SK-N-SH treated with all-trans-retinoic acid at 6 μM for 48 hours (cell line): Measurements from ENCODE around the gene THOP1.

Source experiments
- ARNTL ChIP-seq: fragments of 450-650 bp; formaldehyde crosslinking; IDR thresholded peaks from 2 replicates; pipeline ENCODE4 v1.5.0; 2020; ENCODE audit warnings: low read depth, mild to moderate bottlenecking, moderate library complexity, borderline replicate concordance
- BACH2 ChIP-seq: fragments of 250-450 bp; sonication (Bioruptor Pico); IDR thresholded peaks from 2 replicates; pipeline ENCODE4 v1.9.0; 2021; ENCODE audit warnings: mild to moderate bottlenecking, borderline replicate concordance
- CREB5 ChIP-seq: fragments of 250-450 bp; sonication (Bioruptor Pico); IDR thresholded peaks from 2 replicates; pipeline ENCODE4 v1.5.1; 2020; ENCODE audit warnings: low read depth, mild to moderate bottlenecking, moderate library complexity
- CSRNP3 ChIP-seq: fragments of 250-450 bp; sonication (Bioruptor Pico); IDR thresholded peaks from 2 replicates; pipeline ENCODE4 v1.5.1; 2021; ENCODE audit warnings: mild to moderate bottlenecking, moderate library complexity
- OSR1 ChIP-seq: fragments of 250-450 bp; sonication (Bioruptor Pico); IDR thresholded peaks from 2 replicates; pipeline ENCODE4 v1.8.0; 2022; ENCODE audit warnings: moderate library complexity, mild to moderate bottlenecking, inconsistent platforms
- PATZ1 ChIP-seq: fragments of 250-450 bp; sonication (Bioruptor Pico); IDR thresholded peaks from 2 replicates; pipeline ENCODE4 v1.8.0; 2020; ENCODE audit warnings: mild to moderate bottlenecking, moderate library complexity, borderline replicate concordance
- RARB ChIP-seq: fragments of 250-450 bp; sonication (Bioruptor Pico); IDR thresholded peaks from 2 replicates; pipeline ENCODE4 v1.8.0; 2021; ENCODE audit warnings: mild to moderate bottlenecking, moderate library complexity
- SNAI2 ChIP-seq: fragments of 250-450 bp; sonication (Bioruptor Pico); IDR thresholded peaks from 2 replicates; pipeline ENCODE4 v1.5.0; 2020; ENCODE audit warnings: mild to moderate bottlenecking, moderate library complexity
- TCF4 ChIP-seq: fragments of 250-450 bp; sonication (Bioruptor Pico); IDR thresholded peaks from 2 replicates; pipeline ENCODE4 v1.8.0; 2021; ENCODE audit warnings: mild to moderate bottlenecking, moderate library complexity, borderline replicate concordance
- TOX ChIP-seq: fragments of 250-450 bp; sonication (Bioruptor Pico); IDR thresholded peaks from 2 replicates; pipeline ENCODE4 v1.8.0; 2021; ENCODE audit warnings: mild to moderate bottlenecking, moderate library complexity, borderline replicate concordance
- TSHZ2 ChIP-seq: fragments of 250-450 bp; sonication (Bioruptor Pico); IDR thresholded peaks from 2 replicates; pipeline ENCODE4 v1.5.0; 2020; ENCODE audit warnings: mild to moderate bottlenecking, moderate library complexity
- ZFP3 ChIP-seq: fragments of 250-450 bp; sonication (Bioruptor Pico); IDR thresholded peaks from 2 replicates; pipeline ENCODE4 v1.5.0; 2020; ENCODE audit warnings: mild to moderate bottlenecking, moderate library complexity
- ZFP30 ChIP-seq: fragments of 450-650 bp; formaldehyde crosslinking; IDR thresholded peaks from 2 replicates; pipeline ENCODE4 v1.5.0; 2022; ENCODE audit warnings: mild to moderate bottlenecking, moderate library complexity
- ZNF8 ChIP-seq: fragments of 450-650 bp; formaldehyde crosslinking; IDR thresholded peaks from 2 replicates; pipeline ENCODE4 v1.5.0; 2020; ENCODE audit warnings: mild to moderate bottlenecking, moderate library complexity

GRCh38 chr19:2814426-2814825, 29.1 kb downstream of the THOP1 start:
- TF ChIP-seq TSHZ2 (CRISPR knock-in tag) (no peak), SNAI2 (no peak), TOX (CRISPR knock-in tag) (no peak), OSR1 (CRISPR knock-in tag) (no peak), ZFP30 (CRISPR knock-in tag) (no peak), ZNF8 (CRISPR knock-in tag) (no peak), CREB5 (no peak), ARNTL (CRISPR knock-in tag) (no peak), PATZ1 (CRISPR knock-in tag) (no peak), TCF4 (CRISPR knock-in tag) (no peak), CSRNP3 (CRISPR knock-in tag) (no peak), RARB (CRISPR knock-in tag) (no peak), BACH2 (CRISPR knock-in tag) (no peak), ZFP3 (CRISPR knock-in tag) (no peak)
